ENCODE results near the gene CLASP1.

DNA sequence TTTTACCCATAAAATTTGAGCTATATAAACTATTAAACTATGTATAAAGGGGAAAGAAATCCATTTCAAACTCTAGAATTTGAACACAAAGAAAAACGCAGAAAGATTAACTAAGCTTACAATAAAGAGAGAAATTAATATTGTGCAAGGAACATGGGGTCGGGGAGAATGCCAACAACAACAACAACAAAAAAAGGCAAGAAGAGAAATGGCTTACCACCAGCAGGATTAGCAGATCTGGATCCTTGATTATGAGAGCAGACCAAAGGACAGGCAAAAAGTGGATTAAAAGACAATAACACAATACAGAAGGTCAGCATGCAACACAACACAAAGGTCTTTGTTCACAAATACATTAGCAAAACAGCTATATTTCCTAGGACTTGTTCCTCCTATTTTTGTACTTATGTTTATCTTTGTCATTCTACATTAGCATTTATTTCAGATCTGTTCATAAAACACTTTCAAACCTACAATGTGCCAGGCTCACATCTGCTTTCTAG is 222.0 kb downstream of the CLASP1 start:
- TF ChIP-seq, protein P1, sequence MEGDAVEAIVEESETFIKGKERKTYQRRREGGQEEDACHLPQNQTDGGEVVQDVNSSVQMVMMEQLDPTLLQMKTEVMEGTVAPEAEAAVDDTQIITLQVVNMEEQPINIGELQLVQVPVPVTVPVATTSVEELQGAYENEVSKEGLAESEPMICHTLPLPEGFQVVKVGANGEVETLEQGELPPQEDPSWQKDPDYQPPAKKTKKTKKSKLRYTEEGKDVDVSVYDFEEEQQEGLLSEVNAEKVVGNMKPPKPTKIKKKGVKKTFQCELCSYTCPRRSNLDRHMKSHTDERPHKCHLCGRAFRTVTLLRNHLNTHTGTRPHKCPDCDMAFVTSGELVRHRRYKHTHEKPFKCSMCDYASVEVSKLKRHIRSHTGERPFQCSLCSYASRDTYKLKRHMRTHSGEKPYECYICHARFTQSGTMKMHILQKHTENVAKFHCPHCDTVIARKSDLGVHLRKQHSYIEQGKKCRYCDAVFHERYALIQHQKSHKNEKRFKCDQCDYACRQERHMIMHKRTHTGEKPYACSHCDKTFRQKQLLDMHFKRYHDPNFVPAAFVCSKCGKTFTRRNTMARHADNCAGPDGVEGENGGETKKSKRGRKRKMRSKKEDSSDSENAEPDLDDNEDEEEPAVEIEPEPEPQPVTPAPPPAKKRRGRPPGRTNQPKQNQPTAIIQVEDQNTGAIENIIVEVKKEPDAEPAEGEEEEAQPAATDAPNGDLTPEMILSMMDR (IDR thresholded peaks at IDR 0.05): no peak
- no peak for TF ChIP-seq EP300 (IDR thresholded peaks at IDR 0.05)
- no peak for TF ChIP-seq POLR2A (IDR thresholded peaks at IDR 0.05)
- no peak for TF ChIP-seq POLR2AphosphoS5 (IDR thresholded peaks at IDR 0.05)

All from sigmoid colon (tissue), 4 donors.